ENCODE results near the gene CHN1. TPM values are rescaled to one million over a fixed set of nuclear protein-coding genes. Genes with fewer than 3 reads are reported as not detected.

The CHN1 gene
- total RNA-seq, 2 experiments from 2014 or later: 5.3 to 5.6 TPM

- no peaks in the 10 kb centered on the region for H3K9me3 Mint-ChIP-seq
- intact Hi-C loops (cut with DNase I, micrococcal nuclease): no loop called here
- H3K27ac Mint-ChIP-seq: no peak overlapping the region
- Histone ChIP-seq H3K27me3 (ENCODE audit: control insufficient read depth in 1 of 2, insufficient read depth in 2 of 2, low read length in 2 of 2) (no peaks in the 10 kb centered on the region), H3K4me3 (ENCODE audit: low read length) (no peak overlapping the region), H3K27ac (ENCODE audit: low read depth in 1 of 2, low read length in 2 of 2) (no peak overlapping the region), H3K4me1 (ENCODE audit: insufficient read depth, low read length) (no peaks in the 10 kb centered on the region), H3K9me3 (ENCODE audit: control insufficient read depth in 1 of 2, insufficient read depth in 1 of 2, low read length in 2 of 2) (no peaks in the 10 kb centered on the region), H3K36me3 (ENCODE audit: insufficient read depth, low read length) (no peaks in the 10 kb centered on the region)
- ChIA-PET CTCF (interaction anchor here (1.7 kb wide), 1 partner anchor 10 kb away, joined by 4 read pairs; no protein-coding TSS in a partner anchor), POLR2A (no interaction called here)
- H3K4me3 Mint-ChIP-seq: no peak overlapping the region
- ATAC-seq (ENCODE audit: poor library complexity) (no peak), DNase-seq (no peak)
- H3K36me3 Mint-ChIP-seq (ENCODE audit: low read depth): no peaks in the 10 kb centered on the region
- peaks cover 4% of the 10 kb centered on the region for H3K4me1 Mint-ChIP-seq (ENCODE audit: low read depth)
- H3K27me3 Mint-ChIP-seq: no peaks in the 10 kb centered on the region
- no peak for TF ChIP-seq CTCF (IDR thresholded peaks at IDR 0.05)
Measured at GRCh38 chr2:174979996-174980395, 25.2 kb downstream of the CHN1 start.

GRCh38 chr2:174977364-174977763 is 27.8 kb downstream of the CHN1 start:
- intact Hi-C loops (cut with DNase I, micrococcal nuclease): no loop called here
- Mint-ChIP-seq H3K36me3 (ENCODE audit: low read depth) (no peaks in the 10 kb centered on the region), H3K9me3 (no peaks in the 10 kb centered on the region), H3K27ac (no peak overlapping the region), H3K4me3 (no peak overlapping the region), H3K4me1 (ENCODE audit: low read depth) (peaks cover 4% of the 10 kb centered on the region), H3K27me3 (peaks cover 5% of the 10 kb centered on the region)
- no peak for TF ChIP-seq CTCF (IDR thresholded peaks at IDR 0.05)
- DNase-seq (no peak), ATAC-seq (ENCODE audit: poor library complexity) (no peak)
- Histone ChIP-seq H3K9me3 (ENCODE audit: control insufficient read depth in 1 of 2, insufficient read depth in 1 of 2, low read length in 2 of 2) (no peaks in the 10 kb centered on the region), H3K27me3 (ENCODE audit: control insufficient read depth in 1 of 2, insufficient read depth in 2 of 2, low read length in 2 of 2) (no peaks in the 10 kb centered on the region), H3K36me3 (ENCODE audit: insufficient read depth, low read length) (no peaks in the 10 kb centered on the region), H3K4me3 (ENCODE audit: low read length) (no peak overlapping the region), H3K27ac (ENCODE audit: low read depth in 1 of 2, low read length in 2 of 2) (no peak overlapping the region), H3K4me1 (ENCODE audit: insufficient read depth, low read length) (no peaks in the 10 kb centered on the region)
- CTCF ChIA-PET: no interaction called here
- POLR2A ChIA-PET: no interaction called here

GRCh38 chr2:174974131-174974530 is 31.1 kb downstream of the CHN1 start:
- Mint-ChIP-seq H3K27ac (no peak overlapping the region), H3K9me3 (no peaks in the 10 kb centered on the region), H3K27me3 (peaks cover 5% of the 10 kb centered on the region), H3K36me3 (ENCODE audit: low read depth) (no peaks in the 10 kb centered on the region), H3K4me1 (ENCODE audit: low read depth) (peaks cover 9% of the 10 kb centered on the region), H3K4me3 (no peak overlapping the region)
- CTCF ChIA-PET: interaction anchor here (1.2 kb wide), 1 partner anchor 16 kb away, joined by 3 read pairs; no protein-coding TSS in a partner anchor
- intact Hi-C loops (cut with DNase I, micrococcal nuclease): no loop called here
- no peak overlapping the region for H3K27ac ChIP-seq (ENCODE audit: low read depth in 1 of 2, low read length in 2 of 2)
- no peaks in the 10 kb centered on the region for H3K36me3 ChIP-seq (ENCODE audit: insufficient read depth, low read length)
- no peaks in the 10 kb centered on the region for H3K4me1 ChIP-seq (ENCODE audit: insufficient read depth, low read length)
- ATAC-seq (ENCODE audit: poor library complexity) (no peak), DNase-seq (no peak)
- no peaks in the 10 kb centered on the region for H3K27me3 ChIP-seq (ENCODE audit: control insufficient read depth in 1 of 2, insufficient read depth in 2 of 2, low read length in 2 of 2)
- no peak overlapping the region for H3K4me3 ChIP-seq (ENCODE audit: low read length)
- no peaks in the 10 kb centered on the region for H3K9me3 ChIP-seq (ENCODE audit: control insufficient read depth in 1 of 2, insufficient read depth in 1 of 2, low read length in 2 of 2)
- TF ChIP-seq CTCF (IDR thresholded peaks at IDR 0.05): no peak
- POLR2A ChIA-PET: no interaction called here

All from CD4-positive, alpha-beta T cell (primary cell).